Peyer's patch (tissue), 4 donors: ENCODE data around the gene CMPK2. TPM values are rescaled to one million over a fixed set of nuclear protein-coding genes. Genes with fewer than 3 reads are reported as not detected.
"Not testable (repeated sequence)": the region's sequence is repeated elsewhere in the genome, so short reads cannot be mapped to it uniquely, and the experiment has no call there.

Experiments used
- DNase-seq, 3 donors: peaks; one replicate each; pipeline ENCODE4 v3.0.0-alpha.2; 2017 to 2019
- H3K27ac ChIP-seq, 4 donors: fragments of 200-600 bp; sonication (generic); one replicate each; pipeline ENCODE4 v1.5.1; 2016 to 2019
- H3K27me3 ChIP-seq, 2 donors: fragments of 200-600 bp; sonication (generic); one replicate each; pipeline ENCODE4 v1.5.1; 2019
- H3K36me3 ChIP-seq, 3 donors: fragments of 200-600 bp; sonication (generic); one replicate each; pipeline ENCODE4 v1.5.1; 2016 to 2019
- H3K4me1 ChIP-seq, 4 donors: fragments of 200-600 bp; sonication (generic); one replicate each; pipeline ENCODE4 v1.5.1; 2016 to 2019
- H3K4me3 ChIP-seq, 4 donors: fragments of 200-600 bp; sonication (generic); 1 replicate in 3 of 4; 2 replicates in 1 of 4; pipeline ENCODE4 v1.5.1; 2016 to 2019; ENCODE audit warnings: mild to moderate bottlenecking in 1 of 4
- H3K9me3 ChIP-seq, 4 donors: fragments of 200-600 bp; sonication (generic); one replicate each; pipeline ENCODE4 v1.5.1; 2016 to 2019; ENCODE audit warnings: mild to moderate bottlenecking in 1 of 4
- CTCF ChIP-seq, 6 experiments: fragments of 450-650 bp in 4 of 6; fragments of 200-600 bp in 2 of 6; sonication (generic) in 1 of 6; IDR thresholded peaks; one replicate each; pipeline ENCODE4 v1.5.1; 2017 to 2019; ENCODE audit warnings: antibody characterized with exemption in 6 of 6, mild to moderate bottlenecking in 3 of 6, moderate library complexity in 1 of 6
- POLR2A ChIP-seq, 2 donors: fragments of 450-650 bp; IDR thresholded peaks; one replicate each; pipeline ENCODE4 v1.5.1; 2017; ENCODE audit warnings: antibody characterized with exemption in 2 of 2, mild to moderate bottlenecking in 2 of 2, moderate library complexity in 2 of 2
- total RNA-seq, 4 donors: library from RNA; depleted of rRNA; stranded (reverse); fragments of >200 nt; gene quantifications; one replicate each; pipeline ENCODE4 v1.1.0, GENCODE V29; 2016

The CMPK2 gene
- total RNA-seq, 4 donors from 2014 or later, result 7.4 to 13.2 (median 11.4) TPM

DNA sequence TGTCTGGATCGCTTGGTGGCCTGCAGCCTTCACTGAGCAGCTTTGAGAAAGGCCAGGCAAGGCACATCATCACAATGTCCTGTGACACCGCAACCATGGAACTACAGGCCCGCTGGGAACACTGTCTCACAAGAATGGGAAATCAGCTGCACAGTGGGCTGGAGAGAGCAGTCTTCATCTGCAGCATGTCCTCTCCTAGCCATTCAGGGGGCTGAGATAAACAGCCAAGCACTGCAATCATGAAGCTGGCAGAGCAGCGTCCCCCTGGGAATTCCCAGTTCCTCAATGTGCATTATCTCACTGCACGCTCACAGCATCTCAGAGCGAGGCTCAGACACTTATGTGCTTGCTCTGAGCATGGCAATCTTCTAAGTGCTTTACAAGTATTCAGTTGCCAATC, 1.9 kb downstream of the CMPK2 start:
- H3K4me1 ChIP-seq, result peaks cover 0 to 19% (median 0%) of the 10 kb centered on the region in 4 donors
- no peak overlapping the region for H3K27ac ChIP-seq
- H3K27me3 ChIP-seq, result no peaks in the 10 kb centered on the region
- TF ChIP-seq CTCF (IDR thresholded peaks at IDR 0.05) (no peak), POLR2A (IDR thresholded peaks at IDR 0.05) (no peak)
- H3K4me3 ChIP-seq, result no peak overlapping the region
- DNase-seq, result no peak
- H3K9me3 ChIP-seq, result peaks cover 0 to 7% (median 0%) of the 10 kb centered on the region in 4 donors
- peaks cover 0 to 20% (median 0%) of the 10 kb centered on the region in 3 donors for H3K36me3 ChIP-seq

DNA sequence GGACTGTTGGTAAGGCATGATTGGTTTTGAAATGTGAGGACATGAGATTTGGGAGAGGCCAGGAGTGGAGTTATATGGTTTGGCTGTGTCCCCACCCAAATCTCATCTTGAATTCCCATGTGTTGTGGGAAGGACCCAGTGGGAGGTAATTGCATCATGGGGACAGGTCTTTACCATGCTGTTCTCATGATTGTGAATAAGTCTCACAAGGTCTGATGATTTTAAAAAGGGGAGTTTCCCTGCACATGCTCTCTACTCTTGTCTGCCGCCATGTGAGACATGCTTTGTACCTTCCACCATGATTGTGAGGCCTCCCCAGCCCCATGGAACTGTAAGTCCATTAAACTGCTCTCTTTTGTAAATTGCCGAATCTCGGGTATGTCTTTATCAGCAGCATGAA, 5.4 kb downstream of the CMPK2 start:
- Histone ChIP-seq H3K27ac (no peak overlapping the region), H3K9me3 (peaks cover 0 to 7% (median 0%) of the 10 kb centered on the region in 4 donors), H3K36me3 (peaks cover 0 to 24% (median 0%) of the 10 kb centered on the region in 3 donors), H3K4me3 (no peak overlapping the region), H3K4me1 (peaks cover 0 to 8% (median 0%) of the 10 kb centered on the region in 4 donors), H3K27me3 (no peaks in the 10 kb centered on the region)
- DNase-seq, result no peak
- TF ChIP-seq CTCF (IDR thresholded peaks at IDR 0.05) (no peak), POLR2A (IDR thresholded peaks at IDR 0.05) (no peak)

DNA sequence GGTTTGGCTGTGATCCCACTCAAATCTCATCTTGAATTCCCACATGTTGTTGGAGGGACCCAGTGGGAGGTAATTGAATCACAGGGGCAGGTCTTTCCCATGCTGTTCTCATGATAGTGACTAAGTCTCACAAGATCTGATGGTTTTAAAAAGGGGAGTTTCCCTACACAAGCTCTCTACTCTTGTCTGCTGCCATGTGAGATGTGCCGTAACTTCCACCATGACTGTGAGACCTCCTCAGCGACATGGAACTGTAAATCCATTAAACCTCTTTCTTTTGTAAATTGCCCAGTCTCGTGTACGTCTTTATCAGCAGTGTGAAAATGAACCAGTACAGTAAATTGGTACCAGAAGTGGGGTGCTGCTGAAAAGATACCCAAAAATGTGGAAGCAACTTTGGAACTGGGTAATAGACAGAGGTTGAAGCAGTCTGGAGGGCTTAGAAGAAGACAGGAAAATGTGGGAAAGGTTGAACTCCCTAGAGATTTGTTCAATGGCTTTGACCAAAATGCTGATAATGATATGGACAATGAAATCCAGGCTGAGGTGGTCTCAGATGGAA, 7.2 kb downstream of the CMPK2 start:
- not testable (repeated sequence) for H3K4me1 ChIP-seq, H3K27me3 ChIP-seq, DNase-seq, H3K9me3 ChIP-seq, H3K4me3 ChIP-seq, H3K27ac ChIP-seq
- peaks cover 0 to 24% (median 0%) of the 10 kb centered on the region in 3 donors for H3K36me3 ChIP-seq

GRCh38 chr2:6856548-6856920, 9.2 kb downstream of the CMPK2 start:
- H3K27me3 ChIP-seq, result no peaks in the 10 kb centered on the region
- DNase-seq, result no peak

DNA sequence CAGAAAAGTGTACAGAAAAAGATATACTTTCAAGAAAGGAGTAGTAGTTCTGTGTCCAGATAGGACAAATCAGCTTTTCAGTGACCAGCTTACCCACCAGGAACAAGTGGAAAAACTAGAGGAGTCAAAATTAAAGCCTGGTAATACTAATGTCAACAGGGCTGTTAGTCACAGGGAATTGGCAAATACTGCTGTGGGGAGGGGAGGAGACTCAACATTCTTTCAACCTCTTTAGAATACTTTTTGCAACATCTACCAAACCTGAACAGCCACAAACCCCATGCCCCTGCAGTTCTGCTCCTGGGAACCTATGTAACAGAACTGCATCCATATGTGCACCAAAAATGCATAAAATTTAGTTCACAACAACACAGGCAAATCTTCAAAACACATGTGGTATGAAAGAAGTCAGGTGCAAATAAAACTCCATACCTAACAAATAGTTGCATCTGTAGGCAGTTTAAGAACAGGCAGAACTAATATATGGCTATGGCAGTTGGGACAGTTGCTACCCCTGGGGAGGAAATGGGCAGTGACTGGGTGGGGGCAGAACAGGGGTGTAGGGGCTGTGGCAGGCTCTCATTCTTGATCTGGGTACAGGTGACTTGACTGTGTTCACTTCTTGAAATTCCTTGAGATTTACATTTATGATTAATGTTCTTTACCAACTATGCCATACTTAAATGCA, 9.7 kb downstream of the CMPK2 start:
- Histone ChIP-seq H3K9me3 (peaks cover 0 to 7% (median 0%) of the 10 kb centered on the region in 4 donors), H3K4me3 (no peak overlapping the region), H3K27me3 (no peaks in the 10 kb centered on the region), H3K27ac (no peak overlapping the region), H3K36me3 (peaks cover 0 to 31% (median 0%) of the 10 kb centered on the region in 3 donors), H3K4me1 (no peaks in the 10 kb centered on the region)
- TF ChIP-seq POLR2A (IDR thresholded peaks at IDR 0.05) (no peak), CTCF (IDR thresholded peaks at IDR 0.05) (no peak)
- DNase-seq, result no peak

More at GRCh38 chr2:6856548-6856920, 9.2 kb downstream of the CMPK2 start:
- TF ChIP-seq POLR2A (IDR thresholded peaks at IDR 0.05), result no peak
- no peak for TF ChIP-seq CTCF (IDR thresholded peaks at IDR 0.05)
- Histone ChIP-seq H3K36me3 (peaks cover 0 to 30% (median 0%) of the 10 kb centered on the region in 3 donors), H3K4me1 (no peaks in the 10 kb centered on the region), H3K4me3 (no peak overlapping the region), H3K27ac (no peak overlapping the region), H3K9me3 (peaks cover 0 to 7% (median 0%) of the 10 kb centered on the region in 4 donors)

DNA sequence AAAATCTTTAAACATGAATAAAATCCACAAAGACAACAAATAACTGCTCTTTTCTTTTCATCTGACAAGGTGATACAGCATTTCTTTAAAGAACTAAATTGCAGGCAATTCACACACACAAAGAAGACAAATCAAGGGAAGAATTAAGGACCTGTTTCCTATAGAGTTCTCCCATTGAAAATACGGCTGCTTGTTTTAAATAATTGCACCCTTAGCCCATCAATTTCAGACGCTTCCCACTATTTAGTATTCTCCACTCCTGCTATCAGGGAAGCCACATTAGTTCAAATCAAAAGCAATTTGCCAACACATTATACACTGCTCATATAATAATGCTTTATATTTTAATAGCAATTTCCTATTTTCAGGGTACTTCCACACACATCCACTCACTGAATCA, 11.3 kb downstream of the CMPK2 start:
- TF ChIP-seq CTCF (IDR thresholded peaks at IDR 0.05), result no peak
- no peak for TF ChIP-seq POLR2A (IDR thresholded peaks at IDR 0.05)
- H3K36me3 ChIP-seq, result peaks cover 0 to 35% (median 0%) of the 10 kb centered on the region in 3 donors
- H3K4me1 ChIP-seq, result no peaks in the 10 kb centered on the region
- peaks cover 0 to 2% (median 0%) of the 10 kb centered on the region in 4 donors for H3K9me3 ChIP-seq
- H3K4me3 ChIP-seq, result no peak overlapping the region
- DNase-seq, result no peak
- no peak overlapping the region for H3K27ac ChIP-seq
- no peaks in the 10 kb centered on the region for H3K27me3 ChIP-seq
